Smooth muscle cell (in vitro differentiated cells): Measurements from ENCODE around the gene METTL17. TPM values are rescaled to one million over a fixed set of nuclear protein-coding genes. Genes with fewer than 3 reads are reported as not detected.

Experiments
- DNase-seq: peaks from one replicate; lab custom pipeline; 2025; ENCODE audit not compliant: unreplicated experiment; lab: John Stamatoyannopoulos, UW
- H2AFZ ChIP-seq: fragments of 200-600 bp; sonication (generic); 2 replicates; pipeline ENCODE4 v1.6.0; 2016; ENCODE audit warnings: antibody characterized with exemption, low read depth, mild to moderate bottlenecking
- H3F3A ChIP-seq: fragments of 200-600 bp; sonication (generic); 2 replicates; pipeline ENCODE4 v1.6.0; 2017; ENCODE audit warnings: antibody characterized with exemption, low read depth
- H3K27ac ChIP-seq: fragments of 200-600 bp; sonication (generic); 2 replicates; pipeline ENCODE4 v1.5.1; 2016; ENCODE audit warnings: low read depth, mild to moderate bottlenecking
- H3K27me3 ChIP-seq: fragments of 200-600 bp; sonication (generic); 2 replicates; pipeline ENCODE4 v1.6.1; 2016; ENCODE audit warnings: low read depth, mild to moderate bottlenecking
- H3K36me3 ChIP-seq: fragments of 200-600 bp; sonication (generic); 2 replicates; pipeline ENCODE4 v1.5.1; 2016; ENCODE audit warnings: low read depth
- H3K4me1 ChIP-seq: fragments of 200-600 bp; sonication (generic); 2 replicates; pipeline ENCODE4 v1.5.1; 2016; ENCODE audit warnings: low read depth
- H3K4me2 ChIP-seq: fragments of 200-600 bp; sonication (generic); 2 replicates; pipeline ENCODE4 v1.6.0; 2016; ENCODE audit warnings: mild to moderate bottlenecking
- H3K4me3 ChIP-seq: fragments of 200-600 bp; sonication (generic); 2 replicates; pipeline ENCODE4 v1.5.1; 2016; ENCODE audit warnings: mild to moderate bottlenecking
- H3K79me2 ChIP-seq: fragments of 200-600 bp; sonication (generic); 2 replicates; pipeline ENCODE4 v1.6.0; 2016; ENCODE audit warnings: low read depth, mild to moderate bottlenecking
- H3K9ac ChIP-seq: fragments of 200-600 bp; sonication (generic); 2 replicates; pipeline ENCODE4 v1.6.0; 2016; ENCODE audit warnings: low read depth
- H3K9me3 ChIP-seq: fragments of 200-600 bp; sonication (generic); replicated peaks from 2 replicates; pipeline ENCODE4 v1.5.1; 2016; ENCODE audit warnings: low read depth
- H4K20me1 ChIP-seq: fragments of 200-600 bp; sonication (generic); 2 replicates; pipeline ENCODE4 v1.6.0; 2016; ENCODE audit warnings: low read depth
- WGBS: methylation state at CpG from one replicate; pipeline ENCODE4 v1.1.7; 2016; ENCODE audit warnings: low lambda C conversion rate; 5-methylcytosine and 5-hydroxymethylcytosine counted together
- microRNA-seq: library from miRNA; unstranded; fragments of <30 nt; microRNA quantifications from one replicate; pipeline ENCODE4, GENCODE V29; 2016; ENCODE audit warnings: borderline number of aligned reads
- polyA plus RNA-seq: library from polyadenylated mRNA; unstranded; fragments of >200 nt; fragmentation: Nextera tagmentation; extraction: Ambion mirVana; gene quantifications from 2 replicates; pipeline ENCODE4 v1.2.1, GENCODE V29; 2016
- small RNA-seq: library from RNA; depleted of rRNA; stranded (forward); fragments of <200 nt; gene quantifications from one replicate; pipeline ENCODE3, GENCODE V24; 2014
- total RNA-seq: library from RNA; depleted of rRNA; stranded (reverse); fragments of >200 nt; gene quantifications from 2 replicates; pipeline ENCODE4 v1.2.3, GENCODE V29; 2014
- TF ChIP-seq, protein P1 (sequence below): fragments of 200-600 bp; sonication (generic); IDR thresholded peaks from 2 replicates; pipeline ENCODE4 v1.5.1; 2017; ENCODE audit warnings: borderline replicate concordance, mild to moderate bottlenecking, antibody characterized with exemption; ENCODE audit not compliant: insufficient read depth, poor library complexity, severe bottlenecking

METTL17 gene
- total and polyA plus RNA-seq, 2 experiments from 2014 or later = 46.5 to 96.3 TPM

DNA sequence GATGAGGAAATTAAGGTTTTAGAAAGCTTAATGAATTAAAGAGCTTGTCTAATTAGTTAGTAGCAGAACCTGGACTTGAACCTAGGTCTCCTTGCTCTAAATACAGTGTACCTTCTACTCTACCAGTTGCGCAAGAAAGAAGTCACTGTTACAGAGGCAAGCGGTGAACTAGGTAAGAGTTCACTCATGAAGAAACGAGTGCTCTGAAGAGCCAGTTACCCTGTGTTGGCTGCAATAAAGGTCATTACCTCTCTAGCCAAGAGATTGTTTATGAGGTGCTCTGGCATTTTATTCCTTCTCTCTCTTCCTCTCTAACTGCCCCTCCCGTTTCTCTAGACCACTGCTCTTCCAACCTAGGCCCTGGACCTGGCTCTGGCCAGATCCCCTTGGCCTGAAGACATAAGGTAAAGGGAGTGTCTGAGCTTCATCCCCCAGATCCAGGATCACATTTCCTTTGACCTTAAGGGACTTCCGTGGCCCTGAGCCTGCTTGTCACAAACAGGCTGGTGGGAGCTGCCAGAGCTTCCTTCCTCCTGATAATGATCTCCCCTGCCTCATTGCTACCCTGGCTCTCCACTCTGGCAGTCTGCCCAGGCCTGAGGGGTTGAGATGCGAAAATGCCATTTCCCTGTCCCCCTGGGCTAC lies 54.3 kb downstream of the METTL17 start:
- Histone ChIP-seq H3K9ac (no peak overlapping the region), H3K9me3 (no peaks in the 10 kb centered on the region), H3K36me3 (no peaks in the 10 kb centered on the region), H3K27me3 (no peaks in the 10 kb centered on the region), H3K4me3 (no peak overlapping the region), H3K4me1 (no peaks in the 10 kb centered on the region), H3K79me2 (no peaks in the 10 kb centered on the region), H3F3A (no peaks in the 10 kb centered on the region), H2AFZ (no peak overlapping the region), H3K27ac (no peak overlapping the region), H3K4me2 (no peak overlapping the region), H4K20me1 (no peaks in the 10 kb centered on the region)
- DNase-seq = no peak
- WGBS = 59% methylated on average over 6 of the region's 6 CpGs
- TF ChIP-seq, protein P1, sequence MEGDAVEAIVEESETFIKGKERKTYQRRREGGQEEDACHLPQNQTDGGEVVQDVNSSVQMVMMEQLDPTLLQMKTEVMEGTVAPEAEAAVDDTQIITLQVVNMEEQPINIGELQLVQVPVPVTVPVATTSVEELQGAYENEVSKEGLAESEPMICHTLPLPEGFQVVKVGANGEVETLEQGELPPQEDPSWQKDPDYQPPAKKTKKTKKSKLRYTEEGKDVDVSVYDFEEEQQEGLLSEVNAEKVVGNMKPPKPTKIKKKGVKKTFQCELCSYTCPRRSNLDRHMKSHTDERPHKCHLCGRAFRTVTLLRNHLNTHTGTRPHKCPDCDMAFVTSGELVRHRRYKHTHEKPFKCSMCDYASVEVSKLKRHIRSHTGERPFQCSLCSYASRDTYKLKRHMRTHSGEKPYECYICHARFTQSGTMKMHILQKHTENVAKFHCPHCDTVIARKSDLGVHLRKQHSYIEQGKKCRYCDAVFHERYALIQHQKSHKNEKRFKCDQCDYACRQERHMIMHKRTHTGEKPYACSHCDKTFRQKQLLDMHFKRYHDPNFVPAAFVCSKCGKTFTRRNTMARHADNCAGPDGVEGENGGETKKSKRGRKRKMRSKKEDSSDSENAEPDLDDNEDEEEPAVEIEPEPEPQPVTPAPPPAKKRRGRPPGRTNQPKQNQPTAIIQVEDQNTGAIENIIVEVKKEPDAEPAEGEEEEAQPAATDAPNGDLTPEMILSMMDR = no peak

Small RNAs within 50 kb of the gene (microRNA-seq; reads per million reads assigned to microRNA genes)
- not detected for gene MIR6717

Small RNAs within 50 kb of the gene (small RNA-seq; reads per million reads assigned to genes)
- gene RN7SL189P = not detected

Other genes starting within 250 kb of the METTL17 start
- gene EDDM3A, start 244.1 kb upstream of the METTL17 start, total RNA-seq = not detected in 2 replicates
- gene EDDM3A, start 244.1 kb upstream of the METTL17 start, polyA plus RNA-seq = not detected in 2 replicates
- gene EDDM3B, start 221.6 kb upstream of the METTL17 start, total RNA-seq = not detected in 2 replicates
- not detected in 2 replicates for gene EDDM3B, start 221.6 kb upstream of the METTL17 start, polyA plus RNA-seq
- 3.3 TPM in 1 of 2 replicates, not detected in the other for gene RNASE6, start 208.7 kb upstream of the METTL17 start, total RNA-seq
- 0.22 TPM in 1 of 2 replicates, not detected in the other for gene RNASE6, start 208.7 kb upstream of the METTL17 start, polyA plus RNA-seq
- gene RNASE1, start 187.1 kb upstream of the METTL17 start, total RNA-seq = 4.0 and 13.5 TPM in 2 replicates
- gene RNASE1, start 187.1 kb upstream of the METTL17 start, polyA plus RNA-seq = 6.9 and 8.5 TPM in 2 replicates
- not detected in 2 replicates for gene RNASE3, start 98.6 kb upstream of the METTL17 start, total RNA-seq
- 0.26 TPM in 1 of 2 replicates, not detected in the other for gene RNASE3, start 98.6 kb upstream of the METTL17 start, polyA plus RNA-seq
- gene RNASE2, start 34.5 kb upstream of the METTL17 start, total RNA-seq = not detected in 2 replicates
- not detected in 2 replicates for gene RNASE2, start 34.5 kb upstream of the METTL17 start, polyA plus RNA-seq
- gene SLC39A2, start 9.3 kb downstream of the METTL17 start, total RNA-seq = 9.1 and 10.1 TPM in 2 replicates
- 14.3 and 18.7 TPM in 2 replicates for gene SLC39A2, start 9.3 kb downstream of the METTL17 start, polyA plus RNA-seq
- gene NDRG2, start 35.1 kb downstream of the METTL17 start, total RNA-seq = 31.1 and 39.8 TPM in 2 replicates
- 40.4 and 48.4 TPM in 2 replicates for gene NDRG2, start 35.1 kb downstream of the METTL17 start, polyA plus RNA-seq
- gene TPPP2, start 40.2 kb downstream of the METTL17 start, total RNA-seq = 1.2 TPM in 1 of 2 replicates, not detected in the other
- 0.65 and 0.70 TPM in 2 replicates for gene TPPP2, start 40.2 kb downstream of the METTL17 start, polyA plus RNA-seq
- gene RNASE13, start 44.8 kb downstream of the METTL17 start, total RNA-seq = not detected in 2 replicates
- gene RNASE13, start 44.8 kb downstream of the METTL17 start, polyA plus RNA-seq = 0.25 TPM in 1 of 2 replicates, not detected in the other
- gene RNASE7, start 52.4 kb downstream of the METTL17 start, total RNA-seq = 1.4 and 4.1 TPM in 2 replicates
- 0.66 and 0.93 TPM in 2 replicates for gene RNASE7, start 52.4 kb downstream of the METTL17 start, polyA plus RNA-seq
- not detected in 2 replicates for gene RNASE8, start 67.8 kb downstream of the METTL17 start, total RNA-seq
- not detected in 2 replicates for gene RNASE8, start 67.8 kb downstream of the METTL17 start, polyA plus RNA-seq
- 53.1 and 74.4 TPM in 2 replicates for gene ARHGEF40, start 80.3 kb downstream of the METTL17 start, total RNA-seq
- 67.8 and 73.5 TPM in 2 replicates for gene ARHGEF40, start 80.3 kb downstream of the METTL17 start, polyA plus RNA-seq
- gene ZNF219, start 108.7 kb downstream of the METTL17 start, total RNA-seq = 10.0 and 15.2 TPM in 2 replicates
- 8.8 and 12.6 TPM in 2 replicates for gene ZNF219, start 108.7 kb downstream of the METTL17 start, polyA plus RNA-seq
- 1.0 TPM in 1 of 2 replicates, not detected in the other for gene TMEM253, start 111.1 kb downstream of the METTL17 start, total RNA-seq
- gene TMEM253, start 111.1 kb downstream of the METTL17 start, polyA plus RNA-seq = 0.41 TPM in 1 of 2 replicates, not detected in the other
- not detected in 2 replicates for gene OR5AU1, start 166.1 kb downstream of the METTL17 start, total RNA-seq
- not detected in 2 replicates for gene OR5AU1, start 166.1 kb downstream of the METTL17 start, polyA plus RNA-seq